Endothelial cell (in vitro differentiated cells): Measurements from ENCODE around the gene P3H2. TPM values are rescaled to one million over a fixed set of nuclear protein-coding genes. Genes with fewer than 3 reads are reported as not detected.

ENCODE experiments used
- DNase-seq: peaks from one replicate; pipeline ENCODE4 v3.0.0; 2021; ENCODE audit warnings: low spot score
- H3K27ac Mint-ChIP-seq: one replicate; pipeline ENCODE4 v1.8.0; 2021; ENCODE audit warnings: mixed read lengths, inconsistent platforms; ENCODE audit not compliant: unreplicated experiment
- H3K27me3 Mint-ChIP-seq: one replicate; pipeline ENCODE4 v1.8.0; 2021; ENCODE audit warnings: mild to moderate bottlenecking, moderate library complexity, mixed read lengths, inconsistent platforms; ENCODE audit not compliant: unreplicated experiment
- H3K36me3 Mint-ChIP-seq: one replicate; pipeline ENCODE4 v1.8.0; 2021; ENCODE audit warnings: mild to moderate bottlenecking, low read depth, mixed read lengths, inconsistent platforms; ENCODE audit not compliant: unreplicated experiment
- H3K4me1 Mint-ChIP-seq: one replicate; pipeline ENCODE4 v1.8.0; 2021; ENCODE audit warnings: mild to moderate bottlenecking, mixed read lengths, inconsistent platforms; ENCODE audit not compliant: unreplicated experiment
- H3K4me3 Mint-ChIP-seq: one replicate; pipeline ENCODE4 v1.8.0; 2021; ENCODE audit warnings: mild to moderate bottlenecking, mixed read lengths, inconsistent platforms; ENCODE audit not compliant: unreplicated experiment
- H3K9me3 Mint-ChIP-seq: one replicate; pipeline ENCODE4 v1.8.0; 2021; ENCODE audit warnings: mixed read lengths, inconsistent platforms; ENCODE audit not compliant: unreplicated experiment
- total RNA-seq: library from RNA; stranded (reverse); fragmentation: NEBNext Ultra II Directional; extraction: Animal tissue kit (Norgen Biotek cat#: 25700); gene quantifications from one replicate; pipeline ENCODE4 v1.2.1, GENCODE V29; 2021; ENCODE audit not compliant: unreplicated experiment
- TF ChIP-seq, protein P1 (sequence below): fragments of 200-600 bp; sonication (generic); IDR thresholded peaks from one replicate; pipeline ENCODE4 v1.5.0; 2021; ENCODE audit warnings: antibody characterized with exemption; ENCODE audit not compliant: unreplicated experiment

P3H2 gene
- total RNA-seq, 1 donor from 2014 or later, result 1.5 TPM

DNA sequence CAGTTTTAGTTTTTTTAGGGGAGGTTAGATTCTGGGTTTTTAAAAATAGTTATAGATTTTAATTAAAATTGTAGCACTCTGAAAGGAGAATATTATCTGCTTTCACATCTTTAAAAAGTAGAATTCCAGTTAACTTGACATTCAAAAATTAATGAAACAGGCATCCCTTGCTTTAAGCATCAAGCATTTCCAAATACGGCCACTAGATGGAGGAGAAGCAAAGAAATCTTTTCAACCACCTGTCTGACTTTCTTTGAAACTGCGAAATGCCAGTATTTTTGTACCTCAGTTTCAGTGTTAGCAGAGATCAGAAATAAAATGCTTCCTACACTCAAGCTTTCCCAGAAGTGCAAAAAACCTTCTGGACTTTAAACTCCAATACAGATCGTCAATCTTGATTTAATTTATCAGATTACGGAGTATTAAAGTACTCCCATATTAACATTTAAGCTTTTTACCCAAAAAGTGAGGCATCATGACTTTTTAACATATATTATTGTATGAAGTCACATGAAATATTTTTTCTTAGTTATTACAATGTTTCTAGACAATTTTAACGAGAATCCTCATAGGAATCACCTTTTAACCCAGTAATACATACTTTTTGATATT, 153.3 kb downstream of the P3H2 start:
- no peaks in the 10 kb centered on the region for H3K4me1 Mint-ChIP-seq
- DNase-seq, result peak; percentile 57
- no peak overlapping the region for H3K4me3 Mint-ChIP-seq
- no peaks in the 10 kb centered on the region for H3K36me3 Mint-ChIP-seq
- no peaks in the 10 kb centered on the region for H3K9me3 Mint-ChIP-seq
- peaks cover 3% of the 10 kb centered on the region for H3K27me3 Mint-ChIP-seq
- H3K27ac Mint-ChIP-seq, result no peak overlapping the region
- TF ChIP-seq, protein P1, sequence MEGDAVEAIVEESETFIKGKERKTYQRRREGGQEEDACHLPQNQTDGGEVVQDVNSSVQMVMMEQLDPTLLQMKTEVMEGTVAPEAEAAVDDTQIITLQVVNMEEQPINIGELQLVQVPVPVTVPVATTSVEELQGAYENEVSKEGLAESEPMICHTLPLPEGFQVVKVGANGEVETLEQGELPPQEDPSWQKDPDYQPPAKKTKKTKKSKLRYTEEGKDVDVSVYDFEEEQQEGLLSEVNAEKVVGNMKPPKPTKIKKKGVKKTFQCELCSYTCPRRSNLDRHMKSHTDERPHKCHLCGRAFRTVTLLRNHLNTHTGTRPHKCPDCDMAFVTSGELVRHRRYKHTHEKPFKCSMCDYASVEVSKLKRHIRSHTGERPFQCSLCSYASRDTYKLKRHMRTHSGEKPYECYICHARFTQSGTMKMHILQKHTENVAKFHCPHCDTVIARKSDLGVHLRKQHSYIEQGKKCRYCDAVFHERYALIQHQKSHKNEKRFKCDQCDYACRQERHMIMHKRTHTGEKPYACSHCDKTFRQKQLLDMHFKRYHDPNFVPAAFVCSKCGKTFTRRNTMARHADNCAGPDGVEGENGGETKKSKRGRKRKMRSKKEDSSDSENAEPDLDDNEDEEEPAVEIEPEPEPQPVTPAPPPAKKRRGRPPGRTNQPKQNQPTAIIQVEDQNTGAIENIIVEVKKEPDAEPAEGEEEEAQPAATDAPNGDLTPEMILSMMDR, result peak; percentile 94

DNA sequence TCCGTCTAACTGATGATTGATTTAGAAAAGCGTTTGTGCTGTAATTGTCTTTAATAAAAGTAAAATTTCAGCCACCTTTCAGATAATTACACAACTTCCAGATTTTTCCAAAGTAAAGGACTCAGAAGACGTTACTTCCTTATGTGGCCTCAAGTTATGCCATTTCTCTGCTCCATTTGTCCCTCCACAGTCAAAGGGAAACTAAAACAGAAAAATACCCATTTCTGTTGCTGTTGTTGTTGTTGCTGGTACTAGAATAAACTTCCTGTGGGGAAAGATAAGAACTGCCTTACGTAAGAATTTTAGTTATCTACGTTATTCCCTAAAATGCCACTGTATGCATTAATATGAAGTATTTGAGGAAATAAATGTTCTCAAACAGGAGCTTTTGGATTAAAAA, 153.9 kb downstream of the P3H2 start:
- TF ChIP-seq, protein P1, result no peak
- H3K36me3 Mint-ChIP-seq, result no peaks in the 10 kb centered on the region
- H3K27ac Mint-ChIP-seq, result no peak overlapping the region
- no peaks in the 10 kb centered on the region for H3K9me3 Mint-ChIP-seq
- no peak for DNase-seq
- peaks cover 3% of the 10 kb centered on the region for H3K27me3 Mint-ChIP-seq
- peaks cover under 1% of the 10 kb centered on the region for H3K4me1 Mint-ChIP-seq
- no peak overlapping the region for H3K4me3 Mint-ChIP-seq

DNA sequence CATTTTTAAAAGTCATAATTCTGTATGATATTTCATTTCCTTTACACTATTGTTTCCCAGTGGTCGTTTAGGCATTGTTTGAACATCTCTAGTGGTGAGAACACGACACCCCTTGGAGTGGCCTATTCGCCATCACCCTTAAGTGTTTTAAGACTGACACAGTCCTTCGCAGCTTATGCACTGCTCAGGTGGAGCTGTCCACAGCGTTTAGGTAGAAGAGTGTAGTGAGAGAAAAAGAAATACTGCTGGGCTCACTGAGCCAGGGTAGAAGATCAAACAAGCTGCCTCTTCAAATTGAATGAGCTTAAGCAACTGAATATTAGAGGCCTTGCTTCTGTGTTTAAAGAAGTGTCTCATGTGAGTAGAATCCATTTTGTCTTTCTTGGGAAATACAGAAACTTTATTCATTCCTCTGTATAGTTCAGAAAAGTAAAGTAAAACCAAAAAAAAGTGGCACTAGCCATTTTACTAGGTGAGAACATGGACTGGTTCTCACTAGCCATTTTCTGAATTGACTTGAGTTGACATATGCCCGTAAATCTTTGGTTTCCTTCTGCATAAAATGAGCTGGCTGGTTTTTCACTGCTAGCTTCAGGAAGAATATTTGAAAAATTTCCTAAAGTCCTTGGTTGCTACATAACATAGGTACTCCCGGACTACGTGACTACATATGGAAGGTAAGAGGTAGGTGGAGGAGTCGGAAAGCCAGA, 155.9 kb downstream of the P3H2 start:
- Mint-ChIP-seq H3K36me3 (no peaks in the 10 kb centered on the region), H3K27ac (no peak overlapping the region), H3K27me3 (peaks cover 3% of the 10 kb centered on the region), H3K9me3 (no peaks in the 10 kb centered on the region), H3K4me3 (no peak overlapping the region), H3K4me1 (peaks cover 4% of the 10 kb centered on the region)
- TF ChIP-seq, protein P1, result no peak
- DNase-seq, result no peak

DNA sequence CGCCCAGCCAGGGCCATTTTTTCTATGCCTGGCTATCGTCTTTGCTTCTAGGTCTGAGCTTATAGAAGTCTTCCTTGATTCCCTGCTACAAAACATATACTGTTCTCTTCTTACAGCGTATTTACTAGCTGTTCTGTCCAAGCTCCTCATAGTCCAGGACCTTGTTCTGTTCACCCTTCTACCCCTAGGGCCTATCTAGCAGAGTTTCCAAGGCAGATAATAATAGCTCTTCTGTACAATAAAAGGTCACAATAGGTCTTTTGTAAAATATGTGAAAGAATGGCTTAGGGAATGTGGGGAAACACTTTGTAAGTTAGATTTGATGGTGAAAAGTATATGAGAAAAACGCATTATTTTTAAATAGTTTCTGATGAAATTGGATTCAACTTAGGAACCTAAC, 158.2 kb downstream of the P3H2 start:
- no peak for DNase-seq
- H3K9me3 Mint-ChIP-seq, result no peaks in the 10 kb centered on the region

More for the DNA sequence above, 158.2 kb downstream of the P3H2 start:
- TF ChIP-seq, protein P1, result no peak
- Mint-ChIP-seq H3K4me1 (peaks cover 7% of the 10 kb centered on the region), H3K4me3 (no peak overlapping the region), H3K27me3 (no peaks in the 10 kb centered on the region), H3K27ac (no peak overlapping the region), H3K36me3 (no peaks in the 10 kb centered on the region)
